Activated CD8-positive, alpha-beta memory T cell treated with anti-CD3 and anti-CD28 coated beads, Interleukin-2, amount 50 U/mL, for 24 hours (primary cell): Measurements from ENCODE around the gene ZNF385C.
"Not testable (repeated sequence)": the region's sequence is repeated elsewhere in the genome, so short reads cannot be mapped to it uniquely, and the experiment has no call there.

Experiments used
- DNase-seq: peaks from one replicate; pipeline ENCODE4 v3.0.0-alpha.2; 2020; ENCODE audit errors: extremely low read depth

Gene ZNF385C

DNA sequence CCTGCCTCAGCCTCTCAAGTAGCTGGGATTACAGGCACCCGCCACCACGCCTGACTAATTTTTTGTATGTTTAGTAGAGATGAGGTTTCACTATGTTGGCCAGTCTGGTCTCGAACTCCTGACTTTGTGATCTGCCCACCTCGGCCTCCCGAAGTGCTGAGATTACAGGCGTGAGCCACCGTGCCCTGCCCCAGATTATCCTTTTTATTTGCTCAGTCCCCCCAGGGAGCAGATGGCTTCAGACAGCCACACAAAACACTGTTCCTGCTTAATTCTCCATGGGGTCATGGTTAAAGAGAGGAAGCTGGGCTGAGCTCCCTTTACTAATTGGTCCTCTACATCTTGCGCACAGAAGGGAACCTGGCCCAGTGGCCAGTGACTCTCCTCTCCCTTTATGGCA lies 77.4 kb downstream of the ZNF385C start:
- DNase-seq = not testable (repeated sequence)

DNA sequence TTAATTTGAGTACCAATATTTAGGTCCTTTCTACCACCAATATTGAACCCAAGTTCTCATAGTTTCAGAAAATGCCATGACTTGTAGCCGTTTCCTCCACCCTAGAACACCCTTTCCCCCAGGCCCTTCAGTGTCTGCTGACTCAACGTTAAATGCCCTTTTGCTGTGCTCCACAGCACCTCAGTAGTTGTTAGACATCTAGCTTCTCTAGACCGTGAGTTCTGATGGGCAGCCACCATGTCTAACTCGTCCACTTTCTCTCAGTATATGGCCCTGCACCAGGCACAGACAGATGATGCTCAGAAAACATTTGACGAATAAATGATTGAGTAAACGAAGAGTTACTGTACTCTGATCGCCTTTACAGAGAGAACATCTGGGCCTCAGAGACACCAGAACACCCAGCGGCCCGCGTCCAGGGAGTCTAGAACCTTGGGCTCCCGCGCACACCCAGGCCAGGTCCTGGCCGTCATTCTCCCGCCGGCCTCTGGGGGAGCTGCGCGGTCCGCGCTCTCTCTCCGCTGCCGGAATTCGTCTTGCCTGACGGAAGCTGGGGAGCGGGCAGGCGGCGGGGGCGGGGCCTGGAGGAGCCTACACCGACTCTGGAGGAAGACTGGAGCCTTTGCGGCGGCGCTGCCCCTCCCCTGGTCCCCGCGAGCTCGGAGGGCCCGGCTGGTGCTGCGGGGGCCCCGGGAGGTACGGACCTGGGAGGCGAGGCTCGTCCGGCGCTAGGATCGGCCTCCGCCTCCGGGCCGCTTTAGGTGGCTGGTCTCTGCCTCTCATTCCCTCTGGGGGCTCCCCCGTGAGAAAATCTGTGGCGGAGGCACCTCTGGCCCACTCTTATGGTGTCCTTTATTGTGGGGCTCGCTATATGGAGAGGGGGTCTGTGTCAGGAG lies 78.5 kb downstream of the ZNF385C start, which contains the start of gene NKIRAS2:
Gene NKIRAS2, plus strand, starts transcription at position 582 of the 896 bp plus-strand sequence. CDS start 1,488 bp downstream, outside the sequence.
- DNase-seq = peak; percentile 87

DNA sequence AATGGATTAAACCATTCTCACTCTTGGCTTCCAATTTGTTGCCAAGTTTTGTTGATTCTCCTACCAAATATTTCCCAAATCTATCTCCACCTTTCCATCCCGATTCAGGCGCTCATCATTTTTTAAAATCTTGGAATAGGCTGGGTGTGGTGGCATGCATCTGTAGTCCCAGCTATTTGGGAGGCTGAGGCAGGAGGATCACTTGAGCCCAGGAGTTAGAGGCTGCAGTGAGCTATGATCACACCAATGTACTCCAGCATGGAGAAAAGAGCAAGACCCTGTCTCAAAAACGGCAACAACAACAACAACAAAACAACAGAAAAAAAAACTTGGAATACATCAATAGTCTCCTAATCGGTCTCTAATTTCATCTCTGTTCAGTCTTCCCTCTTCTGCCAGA lies 79.3 kb downstream of the ZNF385C start:
- DNase-seq = no peak

DNA sequence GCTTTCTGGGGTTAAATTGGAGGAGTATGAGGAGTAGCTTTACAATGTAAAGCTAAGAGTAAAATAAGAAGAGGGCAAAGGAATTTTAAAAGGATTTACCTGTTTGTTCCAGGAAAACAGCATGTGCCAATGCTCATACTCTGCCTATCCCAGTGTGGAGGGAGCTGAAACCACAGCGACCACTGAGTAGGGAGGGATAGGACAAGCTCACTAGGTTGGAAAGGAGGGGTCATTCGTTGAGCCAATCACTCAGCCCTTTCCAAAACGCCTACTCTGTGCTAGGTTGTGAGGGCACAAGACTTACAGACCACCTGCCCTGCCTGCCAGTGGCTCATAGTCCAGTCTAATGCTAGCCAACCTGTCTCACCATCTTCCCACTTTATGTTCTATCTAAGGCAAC lies 79.9 kb downstream of the ZNF385C start:
- DNase-seq = no peak

DNA sequence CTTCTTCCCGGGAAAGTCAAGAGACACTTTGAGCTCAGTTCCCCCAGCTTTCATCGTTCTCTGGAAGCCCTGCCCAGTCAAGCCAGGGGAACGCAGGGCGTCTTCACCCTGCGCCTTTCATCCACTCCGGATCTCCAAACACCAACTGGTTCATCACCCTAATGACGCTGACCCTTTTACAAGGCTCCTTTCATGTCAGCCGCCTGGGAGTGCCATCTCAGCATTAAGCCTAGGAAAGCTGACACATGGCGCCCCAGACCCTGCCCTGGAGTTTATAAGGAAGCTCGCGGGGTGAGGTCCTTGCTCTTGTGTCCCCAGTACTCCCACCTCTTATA lies 80.4 kb downstream of the ZNF385C start:
- DNase-seq = no peak

DNA sequence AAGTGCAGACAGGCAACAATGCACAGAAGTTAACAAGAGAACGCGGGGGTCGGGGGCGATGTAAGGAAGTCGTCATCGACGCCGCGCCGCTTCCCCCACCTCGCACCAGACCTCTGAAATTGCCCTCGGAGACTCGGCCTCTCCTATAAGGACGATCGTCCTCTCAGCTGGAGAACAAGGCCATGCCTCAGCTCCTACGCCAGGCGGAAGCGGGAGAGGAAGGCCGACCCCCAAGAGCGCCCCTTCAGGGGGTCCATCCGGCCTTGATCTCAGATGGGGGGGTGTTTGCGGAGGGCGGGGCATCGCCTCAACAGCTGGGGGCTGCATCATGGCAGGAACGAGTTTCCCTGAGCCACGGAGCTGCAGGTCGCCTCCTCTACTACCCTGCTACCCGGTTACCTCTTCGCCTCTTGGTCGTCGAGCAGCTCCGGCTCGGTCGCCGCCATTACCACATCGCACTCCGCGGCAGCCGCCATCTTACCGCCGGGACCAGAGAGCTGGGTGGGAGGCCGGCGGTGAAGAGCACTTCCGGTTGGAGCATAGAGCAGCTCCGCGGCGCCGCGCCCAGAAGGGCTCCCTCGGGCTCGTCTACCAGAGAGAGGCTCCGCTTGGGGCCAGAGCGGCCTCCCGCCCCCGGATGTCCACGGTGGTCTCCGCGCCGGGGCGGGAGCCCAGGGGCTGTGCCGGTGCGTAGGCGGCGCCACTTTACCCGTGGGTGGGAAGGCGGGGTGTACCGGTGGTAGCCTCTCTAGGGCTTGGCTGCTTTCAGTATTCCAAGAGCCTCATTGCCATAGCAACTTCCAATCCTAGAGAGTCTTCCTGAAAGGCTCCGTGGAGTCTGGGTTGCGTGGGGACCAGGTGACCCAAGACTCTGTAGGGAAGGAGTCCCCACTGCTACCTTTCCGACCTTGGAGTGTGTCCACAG lies 81.1 kb downstream of the ZNF385C start, which contains the start of gene DNAJC7:
Gene DNAJC7, minus strand, starts transcription at position 499 of the 925 bp plus-strand sequence. Its CDS starts 23 bp downstream, at position 476.
- DNase-seq = peak; percentile 57

DNA sequence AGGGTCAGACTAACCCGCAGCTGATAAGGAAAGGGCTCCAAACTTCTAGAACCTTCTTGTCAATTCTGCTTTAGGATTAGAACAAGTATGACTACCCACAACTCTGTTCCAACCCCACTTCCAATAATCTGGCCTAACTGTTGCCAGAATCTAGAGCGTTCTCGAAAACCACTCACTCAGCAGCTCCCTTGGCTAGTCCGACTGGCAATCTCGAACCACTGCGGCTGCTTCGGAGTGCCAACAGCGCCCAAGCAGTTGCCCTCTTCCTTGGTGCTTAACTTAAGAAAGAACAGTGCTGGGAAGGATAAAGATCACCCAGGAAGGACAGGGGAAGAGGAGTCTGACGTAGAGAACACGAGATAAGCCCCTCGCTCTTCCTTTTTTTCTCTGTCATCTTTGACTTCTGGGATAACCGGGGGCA lies 81.9 kb downstream of the ZNF385C start:
- DNase-seq = no peak

DNA sequence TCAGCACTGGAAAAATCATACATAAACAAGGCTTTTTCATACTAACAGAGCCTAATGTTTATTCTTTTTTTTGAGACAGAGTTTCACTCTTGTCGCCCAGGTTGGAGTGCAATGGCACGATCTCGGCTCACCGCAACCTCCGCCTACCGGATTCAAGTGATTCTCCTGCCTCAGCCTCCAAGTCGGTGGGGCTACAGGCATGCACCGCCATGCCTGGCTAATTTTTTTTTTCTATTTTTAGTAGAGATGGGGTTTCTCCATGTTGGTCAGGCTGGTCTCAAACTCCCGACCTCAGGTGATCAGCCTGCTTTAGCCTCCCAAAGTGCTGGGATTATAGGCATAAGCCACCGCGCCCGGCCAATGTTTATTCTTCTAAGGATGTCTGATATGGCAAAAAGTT lies 84.5 kb downstream of the ZNF385C start:
- not testable (repeated sequence) for DNase-seq

DNA sequence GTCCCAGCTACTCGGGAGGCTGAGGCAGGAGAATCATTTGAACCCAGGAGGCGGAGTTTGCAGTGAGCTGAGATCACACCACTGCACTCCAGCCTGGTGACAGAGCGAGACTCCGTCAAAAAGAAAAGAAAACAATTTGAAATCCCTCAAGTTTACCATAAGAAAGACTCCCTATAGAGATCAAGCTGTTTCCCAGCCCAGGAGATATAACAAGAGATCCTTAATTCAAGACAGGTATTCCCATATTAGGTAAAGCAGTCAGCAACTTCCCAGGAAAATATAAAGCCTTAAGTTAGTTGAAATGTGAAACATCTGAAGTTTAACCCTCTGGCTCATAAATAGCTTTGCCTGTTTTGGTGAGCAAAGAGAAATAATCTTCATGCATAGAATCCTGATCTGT lies 85.9 kb downstream of the ZNF385C start:
- DNase-seq = not testable (repeated sequence)

DNA sequence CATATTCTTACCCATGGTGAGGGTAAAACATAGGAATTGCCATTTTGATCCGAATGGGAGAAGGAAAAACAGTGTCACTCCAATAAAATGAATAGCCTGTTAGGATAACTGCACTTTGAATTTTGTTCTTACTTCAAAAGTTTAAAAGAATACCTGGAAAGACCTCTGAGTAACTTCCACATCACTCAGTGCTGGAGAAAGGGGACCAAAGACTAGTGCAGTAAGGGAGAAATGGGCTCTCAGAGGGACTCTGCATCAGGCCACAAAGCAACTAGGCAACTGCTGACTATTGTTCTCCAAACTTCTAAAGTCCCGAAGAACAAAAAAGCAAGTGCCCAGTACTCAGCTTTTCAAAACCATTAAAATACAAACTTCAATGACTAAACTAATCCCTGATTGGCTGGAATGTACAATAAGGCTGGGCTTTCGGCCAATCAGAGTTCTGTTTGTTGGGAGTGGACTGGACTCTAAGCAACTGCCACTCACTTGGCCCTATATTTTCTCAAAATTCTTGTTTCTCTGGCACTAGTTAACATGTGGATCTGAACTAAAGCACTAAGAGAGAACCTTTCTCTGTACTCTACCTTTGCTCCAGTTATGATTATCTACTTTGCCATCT lies 87.3 kb downstream of the ZNF385C start:
- DNase-seq = no peak

DNA sequence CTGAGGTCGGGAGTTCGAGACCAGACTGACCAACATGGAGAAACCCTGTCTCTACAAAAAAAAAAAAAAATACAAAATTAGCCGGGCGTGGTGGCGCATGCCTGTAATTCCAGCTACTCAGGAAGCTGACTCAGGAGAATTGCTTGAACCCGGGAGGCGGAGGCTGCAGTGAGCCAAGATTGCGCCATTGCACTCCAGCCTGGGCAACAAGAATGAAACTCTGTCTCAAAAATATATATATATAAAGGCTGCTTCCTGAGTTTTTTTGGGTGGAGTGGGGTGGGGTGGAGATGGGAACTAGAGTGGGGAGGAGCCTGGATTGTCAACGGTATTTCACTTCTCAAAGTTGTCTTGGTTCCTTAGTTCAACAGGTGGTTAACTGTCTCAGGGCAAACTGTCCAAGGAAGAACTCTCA lies 88.0 kb downstream of the ZNF385C start:
- DNase-seq = not testable (repeated sequence)

DNA sequence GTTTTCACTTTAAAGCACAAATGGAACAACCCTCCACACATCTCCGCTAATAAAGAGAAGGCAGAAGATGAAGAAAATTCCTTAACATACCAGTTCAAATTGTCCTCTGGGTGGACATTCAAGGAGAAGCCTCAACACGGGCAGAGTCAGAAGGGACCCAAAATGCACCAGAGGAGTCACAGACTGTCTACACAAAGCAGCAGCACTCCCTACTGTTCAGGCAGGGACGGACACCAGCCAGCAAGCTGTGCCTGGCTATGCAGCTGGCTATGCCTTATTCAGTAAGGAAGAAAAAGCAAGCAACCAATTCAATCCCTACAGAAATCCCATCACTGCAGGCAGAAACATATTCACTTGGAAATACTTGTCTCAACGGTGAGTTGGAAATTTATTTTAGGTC lies 89.1 kb downstream of the ZNF385C start:
- DNase-seq = no peak

DNA sequence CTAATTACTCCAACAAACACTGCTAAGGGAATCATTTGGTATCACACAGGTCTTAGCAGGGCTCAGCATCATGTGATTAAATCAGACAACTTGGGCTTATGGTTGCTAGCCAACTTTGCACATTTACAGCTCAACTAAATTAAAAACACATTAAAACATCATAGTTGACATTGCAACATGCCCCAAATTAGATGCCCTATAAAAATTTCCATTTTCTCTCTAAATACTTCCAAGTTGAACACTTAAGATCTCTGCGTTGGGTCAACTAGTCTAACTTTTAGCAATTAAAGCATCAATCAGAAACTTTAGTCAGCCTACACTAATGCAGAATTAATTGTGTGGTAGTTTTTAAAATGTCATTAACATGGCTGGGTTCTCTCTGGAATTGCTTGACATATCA lies 93.1 kb downstream of the ZNF385C start:
- DNase-seq = no peak

DNA sequence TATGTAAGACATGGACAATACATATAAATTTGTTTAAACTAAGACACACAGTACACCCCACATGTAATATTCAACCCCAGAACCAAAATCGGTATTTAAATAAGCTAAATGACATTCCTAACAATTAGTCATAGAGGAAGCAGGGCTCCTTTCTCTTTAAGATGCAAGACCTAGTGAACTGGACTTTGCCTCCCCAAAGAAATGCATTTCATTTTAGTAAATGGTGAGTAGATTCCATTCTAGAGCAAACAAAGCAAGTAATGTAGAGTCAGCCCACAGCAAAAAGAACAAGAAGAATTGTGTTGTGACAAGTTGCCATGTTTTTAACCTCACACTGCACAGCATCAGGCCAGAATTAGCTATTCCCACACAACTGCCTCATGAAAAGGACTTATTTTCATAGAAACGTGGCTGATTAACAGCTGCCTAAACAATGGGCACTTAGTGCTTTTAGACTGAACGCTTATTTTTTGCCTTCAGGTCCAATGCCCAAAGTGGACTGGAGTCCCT lies 95.4 kb downstream of the ZNF385C start:
- no peak for DNase-seq

DNA sequence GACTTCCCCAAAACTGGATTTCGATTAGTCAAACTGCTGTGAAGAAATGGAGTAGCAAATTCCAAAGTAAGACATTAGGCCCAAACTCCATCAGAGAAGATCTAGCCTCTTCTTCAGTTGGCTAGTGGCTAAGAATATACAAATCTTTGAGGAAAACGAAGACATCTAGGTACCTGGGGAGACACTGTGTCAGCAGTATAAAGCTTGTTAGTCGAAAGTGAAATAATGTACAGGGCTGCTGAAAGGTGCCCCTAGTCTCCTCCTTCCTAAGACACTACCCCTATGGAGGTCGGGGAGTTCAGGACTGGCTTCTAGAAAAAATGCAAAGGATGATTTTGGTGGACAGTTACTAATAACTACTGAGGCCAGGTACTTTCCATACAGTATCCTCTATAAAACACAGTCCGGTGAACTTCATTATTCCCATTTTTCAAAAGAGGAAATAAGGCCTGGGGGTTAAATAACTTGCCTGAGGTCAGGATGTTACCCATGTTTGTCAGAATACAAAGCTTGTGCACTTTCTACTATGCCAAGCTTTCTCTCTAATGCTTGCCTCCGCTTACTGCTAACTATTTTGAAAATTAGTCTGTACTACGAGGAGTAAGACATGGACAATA lies 96.0 kb downstream of the ZNF385C start:
- DNase-seq = no peak

DNA sequence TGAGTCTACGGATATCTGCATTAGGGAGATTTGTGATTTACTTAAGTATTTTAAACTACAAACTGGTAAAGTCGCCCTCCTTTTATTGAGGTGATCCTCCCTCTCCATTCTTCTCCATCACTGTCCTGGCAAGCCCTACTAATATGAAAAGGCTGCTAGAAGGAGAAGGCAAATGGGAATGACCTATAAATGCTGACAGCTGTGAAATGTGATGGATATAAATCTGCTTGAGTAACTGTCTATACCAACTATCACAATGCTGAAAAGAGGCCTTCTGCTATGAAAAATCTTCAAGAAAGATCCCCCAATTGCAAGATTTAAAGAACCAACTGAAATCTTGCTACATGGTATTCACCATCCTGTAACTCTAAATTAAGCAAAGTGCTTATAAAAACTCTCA lies 96.5 kb downstream of the ZNF385C start:
- no peak for DNase-seq

DNA sequence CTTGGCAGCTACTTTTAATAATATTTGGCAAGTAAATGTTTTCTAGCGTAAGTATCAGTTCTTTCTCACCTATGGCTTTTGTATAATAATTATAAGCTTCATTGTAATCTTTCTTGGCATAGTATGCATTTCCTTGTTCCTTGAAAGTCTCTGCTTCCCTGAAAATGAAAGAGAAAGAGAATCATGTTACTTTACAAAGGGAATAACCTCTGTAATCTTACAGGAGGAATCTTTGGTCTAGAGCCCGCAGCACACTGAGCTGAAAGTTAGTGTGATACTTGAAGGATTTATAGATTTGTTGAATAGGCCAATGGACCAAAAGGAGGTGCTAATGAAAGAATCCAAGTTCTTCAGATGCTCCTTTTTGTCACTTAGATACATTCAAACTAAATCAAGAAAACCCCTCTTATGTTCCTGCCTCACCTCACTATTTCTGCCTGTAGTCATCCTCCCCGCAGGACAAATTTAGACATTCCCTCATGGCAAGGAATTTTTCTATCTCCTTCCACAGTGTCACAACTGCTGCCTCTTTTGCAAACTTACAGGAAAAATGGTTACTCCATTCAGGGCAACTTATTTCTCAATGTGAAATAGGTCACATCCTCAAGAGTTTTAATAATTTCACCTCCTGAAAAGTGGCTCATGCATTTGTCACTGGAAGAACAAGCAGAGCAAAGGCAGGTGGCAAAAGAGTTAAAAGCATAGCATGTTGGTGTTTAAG lies 97.7 kb downstream of the ZNF385C start:
- DNase-seq = no peak

DNA sequence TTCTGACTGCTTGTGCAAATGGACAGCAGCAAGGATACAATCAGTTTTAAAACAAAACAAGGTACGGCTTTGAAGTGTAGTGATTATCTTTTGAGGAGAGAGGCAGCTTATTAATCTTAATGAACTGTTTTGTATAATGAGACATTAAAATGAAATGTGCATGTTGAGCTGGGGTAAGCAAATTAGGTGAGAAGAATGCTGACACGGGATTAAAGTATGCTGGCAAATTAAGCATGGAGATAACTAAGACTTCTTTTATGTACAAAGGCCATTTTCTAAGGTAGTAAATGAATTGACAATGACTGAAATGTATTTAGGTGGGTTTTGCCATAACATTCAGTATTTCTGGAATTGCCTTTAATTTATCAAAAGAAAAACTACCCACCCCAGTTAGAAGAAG lies 99.8 kb downstream of the ZNF385C start:
- no peak for DNase-seq

DNA sequence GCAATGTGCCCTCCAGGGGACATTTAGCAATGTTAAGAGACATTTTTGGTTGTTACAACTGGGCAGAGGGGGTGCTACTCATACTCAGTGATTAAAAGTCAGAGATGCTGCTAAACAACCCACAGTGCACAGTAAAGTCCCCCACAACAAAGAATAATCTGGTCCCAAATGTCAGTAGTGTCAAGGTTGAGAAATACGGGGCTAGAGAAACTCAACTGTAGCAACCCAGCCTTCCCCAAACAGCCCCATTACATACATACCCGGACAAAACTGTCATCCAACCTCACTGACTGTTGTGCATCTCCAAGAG lies 101.5 kb downstream of the ZNF385C start:
- DNase-seq = no peak

DNA sequence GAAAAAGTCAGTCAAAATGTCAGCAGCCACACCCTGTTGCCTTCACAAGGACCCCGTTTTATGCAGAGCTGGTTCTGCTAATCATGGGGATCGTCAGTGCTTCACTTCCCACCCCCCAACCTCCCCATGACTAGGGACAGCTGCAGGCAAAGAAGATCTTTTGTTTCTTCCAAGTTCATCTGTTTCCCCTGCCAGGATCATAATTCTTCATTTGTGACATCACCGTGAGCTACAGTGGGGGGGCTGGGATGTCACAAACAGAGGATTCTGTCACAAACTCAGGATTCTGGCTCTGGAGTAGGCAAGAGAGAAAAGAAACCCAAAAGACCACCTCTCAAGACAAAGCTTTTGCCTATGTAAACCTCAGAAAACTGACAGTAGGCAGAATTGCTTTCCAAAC lies 105.7 kb downstream of the ZNF385C start:
- DNase-seq = no peak
